DMS153 treated with DMSO at 0.1 percent for 48 hours (cell line): Measurements from ENCODE around the gene VAMP8.
"Not testable (repeated sequence)": the region's sequence is repeated elsewhere in the genome, so short reads cannot be mapped to it uniquely, and the experiment has no call there.

ENCODE experiments used
- DNase-seq: peaks from one replicate; lab custom pipeline; 2025; ENCODE audit not compliant: unreplicated experiment; lab: John Stamatoyannopoulos, UW

The VAMP8 gene

DNA sequence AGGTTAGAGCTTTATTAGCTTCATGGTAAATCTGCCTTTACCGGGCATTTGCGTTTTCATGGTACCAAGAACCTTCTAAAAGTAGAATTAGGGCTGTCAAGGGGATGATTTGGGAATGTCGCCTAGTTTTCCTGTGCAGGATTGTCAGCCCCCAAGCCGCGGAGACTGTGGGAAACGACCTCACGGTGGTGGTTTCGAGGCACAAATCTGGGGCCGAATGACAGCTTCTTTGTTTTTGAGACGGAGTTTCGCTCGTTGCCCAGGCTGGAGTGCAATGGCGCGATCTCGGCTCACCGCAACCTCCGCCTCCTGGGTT, 38.0 kb downstream of the VAMP8 start:
- DNase-seq = no peak

GRCh38 chr2:85617723-85618122, 40.3 kb downstream of the VAMP8 start:
- DNase-seq = not testable (repeated sequence)

- DNase-seq = no peak
These were observed 42.2 kb downstream of the VAMP8 start for GRCh38 chr2:85619617-85620016.

- no peak for DNase-seq
These were observed 44.0 kb downstream of the VAMP8 start for GRCh38 chr2:85621338-85621737.

- DNase-seq = no peak
These were observed 46.6 kb downstream of the VAMP8 start for GRCh38 chr2:85623991-85624390.

DNA sequence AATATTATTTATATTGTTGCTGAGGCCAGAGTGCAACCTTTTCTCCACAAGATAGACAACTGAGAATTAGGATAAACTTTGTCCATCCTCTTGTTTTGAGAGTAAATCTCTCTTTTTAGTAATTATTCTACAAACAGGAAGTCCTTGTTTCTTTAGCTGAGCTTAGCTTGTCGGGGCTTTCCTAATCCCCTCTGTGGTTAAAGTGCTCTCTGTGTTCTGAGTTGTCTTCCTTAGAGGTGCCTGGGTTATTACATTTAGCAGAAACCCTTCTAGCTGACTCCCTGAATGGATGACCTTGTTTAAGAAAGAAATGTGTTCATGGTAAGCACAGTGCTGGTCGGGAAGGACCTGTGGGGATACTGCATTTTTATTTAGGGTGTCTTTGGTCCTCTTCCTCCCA, 51.3 kb downstream of the VAMP8 start:
- DNase-seq = no peak

- no peak for DNase-seq
These were observed 53.9 kb downstream of the VAMP8 start for GRCh38 chr2:85631316-85631715.
